Left lobe of liver (tissue), 2 donors: Measurements from ENCODE around the gene RSRP1. TPM values are rescaled to one million over a fixed set of nuclear protein-coding genes. Genes with fewer than 3 reads are reported as not detected.
A peak's percentile ranks its signal among the peaks of the same experiment; 100 is the strongest.

ENCODE experiments used
- ATAC-seq: fragments of 200-7000 bp; cut with Tn5 transposase; one replicate; pipeline ENCODE4 v1.9.1; 2020; ENCODE audit warnings: mild to moderate bottlenecking, moderate library complexity
- DNase-seq: peaks from one replicate; pipeline ENCODE4 v3.0.0-alpha.2; 2020; ENCODE audit warnings: low spot score
- total RNA-seq: library from RNA; stranded (reverse); gene quantifications from one replicate; pipeline ENCODE4 v1.2.1, GENCODE V29; 2021
- donor health status: DM: no; HTN: no; CAD: no; lungs with moderate emphysema.
- donor health status: DM: no; HTN: yes; CAD: no.

Gene RSRP1
- total RNA-seq, 1 donor from 2014 or later: 64.9 TPM

GRCh38 chr1:25222606-25223005 is 24.6 kb downstream of the RSRP1 start:
- DNase-seq (no peak), ATAC-seq (no peak)

- ATAC-seq (no peak), DNase-seq (no peak)
Observed at GRCh38 chr1:25220666-25221065, 26.6 kb downstream of the RSRP1 start.

GRCh38 chr1:25219661-25220251 is 27.5 kb downstream of the RSRP1 start:
- ATAC-seq: no peak

GRCh38 chr1:25217598-25218232 is 29.5 kb downstream of the RSRP1 start:
- ATAC-seq (no peak), DNase-seq (no peak)

More at GRCh38 chr1:25219661-25220251, 27.5 kb downstream of the RSRP1 start:
- DNase-seq: no peak

- ATAC-seq (no peak), DNase-seq (no peak)
Observed at GRCh38 chr1:25217015-25217414, 30.2 kb downstream of the RSRP1 start.

- ATAC-seq (no peak), DNase-seq (no peak)
Observed at GRCh38 chr1:25216123-25216522, 31.1 kb downstream of the RSRP1 start.

GRCh38 chr1:25212725-25213124 is 34.5 kb downstream of the RSRP1 start:
- no peak for DNase-seq
- no peak for ATAC-seq

- ATAC-seq (no peak), DNase-seq (no peak)
Observed at GRCh38 chr1:25210728-25211127, 36.5 kb downstream of the RSRP1 start.

- DNase-seq (no peak), ATAC-seq (no peak)
Observed at GRCh38 chr1:25209516-25209915, 37.7 kb downstream of the RSRP1 start.

GRCh38 chr1:25208561-25209222 is 38.6 kb downstream of the RSRP1 start:
- DNase-seq (no peak), ATAC-seq (no peak)

GRCh38 chr1:25208092-25208491 is 39.2 kb downstream of the RSRP1 start:
- ATAC-seq (no peak), DNase-seq (no peak)

GRCh38 chr1:25206201-25206600 is 41.1 kb downstream of the RSRP1 start:
- ATAC-seq (no peak), DNase-seq (no peak)

GRCh38 chr1:25205786-25206185 is 41.5 kb downstream of the RSRP1 start:
- DNase-seq (no peak), ATAC-seq (no peak)

- DNase-seq (no peak), ATAC-seq (peak; percentile 89)
Observed at GRCh38 chr1:25204797-25205480, 42.3 kb downstream of the RSRP1 start.

GRCh38 chr1:25201006-25201405 is 46.2 kb downstream of the RSRP1 start:
- ATAC-seq (no peak), DNase-seq (no peak)

GRCh38 chr1:25199819-25200620 is 47.2 kb downstream of the RSRP1 start:
- ATAC-seq (no peak), DNase-seq (no peak)

- DNase-seq (no peak), ATAC-seq (peak; percentile 23)
Observed at GRCh38 chr1:25198663-25199252, 48.5 kb downstream of the RSRP1 start.

GRCh38 chr1:25197982-25198662 is 49.1 kb downstream of the RSRP1 start:
- no peak for ATAC-seq
- DNase-seq: no peak

GRCh38 chr1:25197235-25197975 is 49.8 kb downstream of the RSRP1 start:
- ATAC-seq (no peak), DNase-seq (no peak)
